ENCODE measurements around the gene RCOR3.

Gene RCOR3

GRCh38 chr1:211280910-211281309, 21.7 kb downstream of the RCOR3 start:
- Histone ChIP-seq H3K4me1 (ENCODE audit: low read length) (no peaks in the 10 kb centered on the region), H3K36me3 (replicated peaks; ENCODE audit: low read depth, low read length) (peaks cover 54% of the 10 kb centered on the region)

GRCh38 chr1:211281320-211282022, 22.3 kb downstream of the RCOR3 start:
- no peak overlapping the region for H2AFZ ChIP-seq (ENCODE audit: low read depth, low read length)
- H3K4me3 ChIP-seq (ENCODE audit: low read length) = no peak overlapping the region
- H3K9me3 ChIP-seq (ENCODE audit: insufficient read depth, low read length) = no peaks in the 10 kb centered on the region
- H4K20me1 ChIP-seq (ENCODE audit: insufficient read depth, low read length) = no peaks in the 10 kb centered on the region
- TF ChIP-seq CTCF (IDR thresholded peaks at IDR 0.05; ENCODE audit: low read depth, low read length) (no peak), EZH2phosphoT487 (IDR thresholded peaks at IDR 0.05; ENCODE audit: low read depth) (no peak)
- H3K79me2 ChIP-seq (ENCODE audit: low read length) = peaks cover 4% of the 10 kb centered on the region; the same call in 1 of the 2 replicates
- no peak overlapping the region for H3K27ac ChIP-seq (ENCODE audit: low read length)
- no peak overlapping the region for H3K9ac ChIP-seq (ENCODE audit: low read length)
- H3K4me2 ChIP-seq (ENCODE audit: low read length) = no peak overlapping the region
- H3K4me1 ChIP-seq (ENCODE audit: low read length) = no peaks in the 10 kb centered on the region
- H3K36me3 ChIP-seq (replicated peaks; ENCODE audit: low read depth, low read length) = peaks cover 51% of the 10 kb centered on the region
- no peaks in the 10 kb centered on the region for H3K27me3 ChIP-seq (ENCODE audit: low read depth, low read length)

More at GRCh38 chr1:211280910-211281309, 21.7 kb downstream of the RCOR3 start:
- no peaks in the 10 kb centered on the region for H4K20me1 ChIP-seq (ENCODE audit: insufficient read depth, low read length)
- no peak overlapping the region for H3K27ac ChIP-seq (ENCODE audit: low read length)
- TF ChIP-seq CTCF (IDR thresholded peaks at IDR 0.05; ENCODE audit: low read depth, low read length) = no peak
- TF ChIP-seq EZH2phosphoT487 (IDR thresholded peaks at IDR 0.05; ENCODE audit: low read depth) = no peak
- no peak overlapping the region for H3K4me3 ChIP-seq (ENCODE audit: low read length)
- no peak overlapping the region for H2AFZ ChIP-seq (ENCODE audit: low read depth, low read length)
- H3K9ac ChIP-seq (ENCODE audit: low read length) = no peak overlapping the region
- peaks cover 4% of the 10 kb centered on the region; the same call in 1 of the 2 replicates for H3K79me2 ChIP-seq (ENCODE audit: low read length)
- no peaks in the 10 kb centered on the region for H3K27me3 ChIP-seq (ENCODE audit: low read depth, low read length)
- H3K9me3 ChIP-seq (ENCODE audit: insufficient read depth, low read length) = no peaks in the 10 kb centered on the region
- H3K4me2 ChIP-seq (ENCODE audit: low read length) = no peak overlapping the region

- Histone ChIP-seq H3K4me2 (ENCODE audit: low read length) (no peak overlapping the region), H3K79me2 (ENCODE audit: low read length) (peaks cover 4% of the 10 kb centered on the region; the same call in 1 of the 2 replicates), H3K4me1 (ENCODE audit: low read length) (0 out of 2 replicates have a peak, but pooled peaks cover 3% of the 10 kb centered on the region), H2AFZ (ENCODE audit: low read depth, low read length) (no peak overlapping the region), H4K20me1 (ENCODE audit: insufficient read depth, low read length) (0 out of 2 replicates have a peak, but pooled peaks cover under 1% of the 10 kb centered on the region), H3K27me3 (ENCODE audit: low read depth, low read length) (no peaks in the 10 kb centered on the region), H3K9me3 (ENCODE audit: insufficient read depth, low read length) (no peaks in the 10 kb centered on the region), H3K4me3 (ENCODE audit: low read length) (no peak overlapping the region), H3K9ac (ENCODE audit: low read length) (no peak overlapping the region), H3K27ac (ENCODE audit: low read length) (no peak overlapping the region), H3K36me3 (replicated peaks; ENCODE audit: low read depth, low read length) (peaks cover 55% of the 10 kb centered on the region)
- TF ChIP-seq CTCF (IDR thresholded peaks at IDR 0.05; ENCODE audit: low read depth, low read length) = no peak
- no peak for TF ChIP-seq EZH2phosphoT487 (IDR thresholded peaks at IDR 0.05; ENCODE audit: low read depth)
These were observed 22.8 kb downstream of the RCOR3 start for GRCh38 chr1:211282023-211282373.

- TF ChIP-seq EZH2phosphoT487 (IDR thresholded peaks at IDR 0.05; ENCODE audit: low read depth) (no peak), CTCF (IDR thresholded peaks at IDR 0.05; ENCODE audit: low read depth, low read length) (no peak)
- no peak overlapping the region for H3K4me2 ChIP-seq (ENCODE audit: low read length)
- no peak overlapping the region for H3K4me3 ChIP-seq (ENCODE audit: low read length)
- 0 out of 2 replicates have a peak, but pooled peaks cover 5% of the 10 kb centered on the region for H4K20me1 ChIP-seq (ENCODE audit: insufficient read depth, low read length)
- no peaks in the 10 kb centered on the region for H3K9me3 ChIP-seq (ENCODE audit: insufficient read depth, low read length)
- H3K9ac ChIP-seq (ENCODE audit: low read length) = no peak overlapping the region
- peaks cover 58% of the 10 kb centered on the region for H3K36me3 ChIP-seq (replicated peaks; ENCODE audit: low read depth, low read length)
- H2AFZ ChIP-seq (ENCODE audit: low read depth, low read length) = no peak overlapping the region
- H3K4me1 ChIP-seq (ENCODE audit: low read length) = 0 out of 2 replicates have a peak, but pooled peaks cover 7% of the 10 kb centered on the region
- peaks cover 4% of the 10 kb centered on the region; the same call in 1 of the 2 replicates for H3K79me2 ChIP-seq (ENCODE audit: low read length)
- no peaks in the 10 kb centered on the region for H3K27me3 ChIP-seq (ENCODE audit: low read depth, low read length)
- H3K27ac ChIP-seq (ENCODE audit: low read length) = no peak overlapping the region
These were observed 26.0 kb downstream of the RCOR3 start for GRCh38 chr1:211285196-211285595.

All from OCI-LY3 (cell line).